Measurements from ENCODE around the gene FMO2. TPM values are rescaled to one million over a fixed set of nuclear protein-coding genes. Genes with fewer than 3 reads are reported as not detected.

FMO2 gene
- total RNA-seq (2014; rRNA removed; shearing (Covaris generic)), result under 0.01 and 0.20 TPM in 2 replicates

GRCh38 chr1:171185091-171185490, at the start of gene FMO2:
FMO2 (plus strand) TSS chr1:171185300; CDS start chr1:171185714, 414 bp downstream.
- DNase-seq (ENCODE audit: low read depth), result no peak

GRCh38 chr1:171137580-171137979, 47.5 kb upstream of the FMO2 start:
- DNase-seq (ENCODE audit: low read depth), result no peak

GRCh38 chr1:171138980-171139379, 46.1 kb upstream of the FMO2 start:
- DNase-seq (ENCODE audit: low read depth), result no peak

- no peak for DNase-seq (ENCODE audit: low read depth)
Observed at GRCh38 chr1:171139890-171140289, 45.2 kb upstream of the FMO2 start.

- no peak for DNase-seq (ENCODE audit: low read depth)
Observed at GRCh38 chr1:171140401-171140800, 44.7 kb upstream of the FMO2 start.

GRCh38 chr1:171140956-171141687, 44.0 kb upstream of the FMO2 start:
- DNase-seq (ENCODE audit: low read depth), result no peak

- DNase-seq (ENCODE audit: low read depth), result peak; percentile 86
Observed at GRCh38 chr1:171141688-171142415, 43.2 kb upstream of the FMO2 start.

- peak; percentile 75 for DNase-seq (ENCODE audit: low read depth)
Observed at GRCh38 chr1:171142416-171143385, 42.4 kb upstream of the FMO2 start.

- DNase-seq (ENCODE audit: low read depth), result no peak
Observed at GRCh38 chr1:171150156-171150555, 34.9 kb upstream of the FMO2 start.

- DNase-seq (ENCODE audit: low read depth), result no peak
Observed at GRCh38 chr1:171152549-171152948, 32.6 kb upstream of the FMO2 start.

GRCh38 chr1:171155484-171155883, 29.6 kb upstream of the FMO2 start:
- no peak for DNase-seq (ENCODE audit: low read depth)

- DNase-seq (ENCODE audit: low read depth), result peak; percentile 7
Observed at GRCh38 chr1:171158096-171158495, 27.0 kb upstream of the FMO2 start.

GRCh38 chr1:171158551-171158950, 26.5 kb upstream of the FMO2 start:
- DNase-seq (ENCODE audit: low read depth), result no peak

- no peak for DNase-seq (ENCODE audit: low read depth)
Observed at GRCh38 chr1:171159148-171159547, 26.0 kb upstream of the FMO2 start.

GRCh38 chr1:171160211-171160610, 24.9 kb upstream of the FMO2 start:
- DNase-seq (ENCODE audit: low read depth), result no peak

- no peak for DNase-seq (ENCODE audit: low read depth)
Observed at GRCh38 chr1:171160639-171161354, 24.3 kb upstream of the FMO2 start.

GRCh38 chr1:171161431-171161830, 23.7 kb upstream of the FMO2 start:
- DNase-seq (ENCODE audit: low read depth), result no peak

GRCh38 chr1:171166361-171166760, 18.7 kb upstream of the FMO2 start:
- DNase-seq (ENCODE audit: low read depth), result no peak

- DNase-seq (ENCODE audit: low read depth), result no peak
Observed at GRCh38 chr1:171167785-171168184, 17.3 kb upstream of the FMO2 start.

- no peak for DNase-seq (ENCODE audit: low read depth)
Observed at GRCh38 chr1:171172471-171172870, 12.6 kb upstream of the FMO2 start.

- DNase-seq (ENCODE audit: low read depth), result no peak
Observed at GRCh38 chr1:171173069-171173468, 12.0 kb upstream of the FMO2 start.
